ENCODE measurements around the gene CDC25B.

The CDC25B gene

GRCh38 chr20:3803854-3804253 lies 7.7 kb downstream of the CDC25B start:
- no peaks in the 10 kb centered on the region for H3K9me3 ChIP-seq (ENCODE audit: control insufficient read depth, insufficient read depth, low read depth, low read length)
- ChIA-PET POLR2A (no interaction called here), CTCF (no interaction called here)
- H3K36me3 ChIP-seq (ENCODE audit: control insufficient read depth in 2 of 2, insufficient read depth in 1 of 2, low read length in 2 of 2), result peaks cover 26 to 75% of the 10 kb centered on the region in 2 experiments
- peaks cover 18% of the 10 kb centered on the region for H3K4me1 ChIP-seq (ENCODE audit: control insufficient read depth, insufficient read depth, low read length)
- TF ChIP-seq ZNF629 (tag by site-specific recombination; IDR thresholded peaks at IDR 0.05) (no peak), OVOL3 (tag by site-specific recombination; IDR thresholded peaks at IDR 0.05) (no peak), ZNF692 (tag by site-specific recombination; IDR thresholded peaks at IDR 0.05) (no peak), ZNF791 (tag by site-specific recombination; IDR thresholded peaks at IDR 0.05) (no peak), TRIM28 (IDR thresholded peaks at IDR 0.05; ENCODE audit: borderline replicate concordance, low read length) (no peak), TSHZ1 (tag by site-specific recombination; IDR thresholded peaks at IDR 0.05; ENCODE audit: borderline replicate concordance) (no peak), ZNF560 (tag by site-specific recombination; IDR thresholded peaks at IDR 0.05; ENCODE audit: borderline replicate concordance) (no peak), ZNF112 (tag by site-specific recombination; IDR thresholded peaks at IDR 0.05) (no peak), ZNF610 (tag by site-specific recombination; IDR thresholded peaks at IDR 0.05; ENCODE audit: borderline replicate concordance) (no peak), ZNF23 (tag by site-specific recombination; IDR thresholded peaks at IDR 0.05; ENCODE audit: borderline replicate concordance) (no peak), ZNF555 (tag by site-specific recombination; conservative IDR thresholded peaks at IDR 0.05) (no peak), ZNF248 (tag by site-specific recombination; IDR thresholded peaks at IDR 0.05) (no peak), ZNF350 (tag by site-specific recombination; IDR thresholded peaks at IDR 0.05) (no peak), PATZ1 (tag by site-specific recombination; IDR thresholded peaks at IDR 0.05) (no peak), ZNF626 (tag by site-specific recombination; IDR thresholded peaks at IDR 0.05) (no peak), FEZF1 (tag by site-specific recombination; IDR thresholded peaks at IDR 0.05) (no peak), ZNF239 (tag by site-specific recombination; IDR thresholded peaks at IDR 0.05) (no peak), ZSCAN5A (tag by site-specific recombination; IDR thresholded peaks at IDR 0.05) (no peak)
- no peak overlapping the region for H3K27ac ChIP-seq (ENCODE audit: extremely low read depth, low read depth, low read length)
- H3K4me3 ChIP-seq (ENCODE audit: low read depth, low read length), result no peak overlapping the region

Measured in HEK293 (cell line).